Measurements from ENCODE around the gene PLEKHH2. TPM values are rescaled to one million over a fixed set of nuclear protein-coding genes. Genes with fewer than 3 reads are reported as not detected.

The PLEKHH2 gene
- total and polyA plus RNA-seq, 2 of the 13 experiments (the other 11 are each of a cell fraction or from before 2014, with no cell fraction given) = 1.1 to 3.0 TPM

DNA sequence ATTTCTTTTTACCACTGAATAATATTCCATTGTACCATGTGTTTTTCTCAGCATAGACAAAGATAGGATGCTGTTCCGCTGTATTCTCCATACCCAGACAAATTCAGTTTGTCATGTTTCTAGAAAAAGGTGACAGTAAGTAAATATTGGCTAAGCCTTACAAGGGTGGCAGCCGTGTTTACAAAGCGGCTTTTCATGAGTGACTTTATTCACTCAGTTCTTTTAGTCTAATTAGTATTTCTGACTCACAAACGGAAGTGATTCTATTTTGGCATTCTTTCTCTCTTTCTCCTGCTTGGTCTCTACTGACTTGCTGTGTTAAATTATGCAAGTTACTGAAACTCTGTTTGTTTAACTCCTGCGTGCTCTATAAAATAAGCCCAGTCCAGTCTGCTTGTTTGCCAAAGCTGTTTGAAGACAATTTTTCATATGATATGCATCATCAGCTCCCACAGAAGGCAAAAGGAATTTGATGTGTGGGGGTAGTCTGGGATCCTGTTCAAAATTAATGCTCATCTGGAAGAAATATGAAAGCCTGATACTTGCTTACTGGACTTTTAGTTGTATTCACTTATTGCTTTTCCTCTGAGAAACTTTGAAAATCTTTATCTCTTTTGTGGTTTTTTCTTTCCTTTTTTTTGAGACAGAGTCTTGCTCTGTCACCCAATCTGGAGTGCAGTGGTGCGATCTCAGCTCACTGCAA lies 2.3 kb upstream of the PLEKHH2 start (continued):
- TF ChIP-seq, protein P1, sequence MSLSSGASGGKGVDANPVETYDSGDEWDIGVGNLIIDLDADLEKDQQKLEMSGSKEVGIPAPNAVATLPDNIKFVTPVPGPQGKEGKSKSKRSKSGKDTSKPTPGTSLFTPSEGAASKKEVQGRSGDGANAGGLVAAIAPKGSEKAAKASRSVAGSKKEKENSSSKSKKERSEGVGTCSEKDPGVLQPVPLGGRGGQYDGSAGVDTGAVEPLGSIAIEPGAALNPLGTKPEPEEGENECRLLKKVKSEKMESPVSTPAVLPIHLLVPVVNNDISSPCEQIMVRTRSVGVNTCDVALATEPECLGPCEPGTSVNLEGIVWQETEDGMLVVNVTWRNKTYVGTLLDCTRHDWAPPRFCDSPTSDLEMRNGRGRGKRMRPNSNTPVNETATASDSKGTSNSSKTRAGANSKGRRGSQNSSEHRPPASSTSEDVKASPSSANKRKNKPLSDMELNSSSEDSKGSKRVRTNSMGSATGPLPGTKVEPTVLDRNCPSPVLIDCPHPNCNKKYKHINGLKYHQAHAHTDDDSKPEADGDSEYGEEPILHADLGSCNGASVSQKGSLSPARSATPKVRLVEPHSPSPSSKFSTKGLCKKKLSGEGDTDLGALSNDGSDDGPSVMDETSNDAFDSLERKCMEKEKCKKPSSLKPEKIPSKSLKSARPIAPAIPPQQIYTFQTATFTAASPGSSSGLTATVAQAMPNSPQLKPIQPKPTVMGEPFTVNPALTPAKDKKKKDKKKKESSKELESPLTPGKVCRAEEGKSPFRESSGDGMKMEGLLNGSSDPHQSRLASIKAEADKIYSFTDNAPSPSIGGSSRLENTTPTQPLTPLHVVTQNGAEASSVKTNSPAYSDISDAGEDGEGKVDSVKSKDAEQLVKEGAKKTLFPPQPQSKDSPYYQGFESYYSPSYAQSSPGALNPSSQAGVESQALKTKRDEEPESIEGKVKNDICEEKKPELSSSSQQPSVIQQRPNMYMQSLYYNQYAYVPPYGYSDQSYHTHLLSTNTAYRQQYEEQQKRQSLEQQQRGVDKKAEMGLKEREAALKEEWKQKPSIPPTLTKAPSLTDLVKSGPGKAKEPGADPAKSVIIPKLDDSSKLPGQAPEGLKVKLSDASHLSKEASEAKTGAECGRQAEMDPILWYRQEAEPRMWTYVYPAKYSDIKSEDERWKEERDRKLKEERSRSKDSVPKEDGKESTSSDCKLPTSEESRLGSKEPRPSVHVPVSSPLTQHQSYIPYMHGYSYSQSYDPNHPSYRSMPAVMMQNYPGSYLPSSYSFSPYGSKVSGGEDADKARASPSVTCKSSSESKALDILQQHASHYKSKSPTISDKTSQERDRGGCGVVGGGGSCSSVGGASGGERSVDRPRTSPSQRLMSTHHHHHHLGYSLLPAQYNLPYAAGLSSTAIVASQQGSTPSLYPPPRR (CRISPR knock-in tag; IDR thresholded peaks at IDR 0.05; ENCODE audit: borderline replicate concordance) = peak; percentile 87
- TF ChIP-seq ISL2 (CRISPR knock-in tag; IDR thresholded peaks at IDR 0.05) (peak; percentile 93), SALL1 (CRISPR knock-in tag; IDR thresholded peaks at IDR 0.05) (peak; percentile 15; the same call in 1 of the 2 replicates), THYN1 (CRISPR knock-in tag; IDR thresholded peaks at IDR 0.05; ENCODE audit: borderline replicate concordance, low read depth) (no peak), ZC3H13 (CRISPR knock-in tag; IDR thresholded peaks at IDR 0.05) (no peak), KLF12 (CRISPR knock-in tag; IDR thresholded peaks at IDR 0.05; ENCODE audit: borderline replicate concordance) (no peak), ZMYM4 (CRISPR knock-in tag; IDR thresholded peaks at IDR 0.05) (no peak), DNMT3B (CRISPR knock-in tag; conservative IDR thresholded peaks at IDR 0.05) (no peak; the same call in none of the 2 replicates), SPEN (CRISPR knock-in tag; IDR thresholded peaks at IDR 0.05; ENCODE audit: low read depth) (no peak), NAIF1 (CRISPR knock-in tag; IDR thresholded peaks at IDR 0.05; ENCODE audit: borderline replicate concordance) (no peak), MTF1 (CRISPR knock-in tag; IDR thresholded peaks at IDR 0.05) (no peak), SKI (IDR thresholded peaks at IDR 0.05; ENCODE audit: partially characterized antibody) (peak; percentile 90)
- TF ChIP-seq, protein P2, sequence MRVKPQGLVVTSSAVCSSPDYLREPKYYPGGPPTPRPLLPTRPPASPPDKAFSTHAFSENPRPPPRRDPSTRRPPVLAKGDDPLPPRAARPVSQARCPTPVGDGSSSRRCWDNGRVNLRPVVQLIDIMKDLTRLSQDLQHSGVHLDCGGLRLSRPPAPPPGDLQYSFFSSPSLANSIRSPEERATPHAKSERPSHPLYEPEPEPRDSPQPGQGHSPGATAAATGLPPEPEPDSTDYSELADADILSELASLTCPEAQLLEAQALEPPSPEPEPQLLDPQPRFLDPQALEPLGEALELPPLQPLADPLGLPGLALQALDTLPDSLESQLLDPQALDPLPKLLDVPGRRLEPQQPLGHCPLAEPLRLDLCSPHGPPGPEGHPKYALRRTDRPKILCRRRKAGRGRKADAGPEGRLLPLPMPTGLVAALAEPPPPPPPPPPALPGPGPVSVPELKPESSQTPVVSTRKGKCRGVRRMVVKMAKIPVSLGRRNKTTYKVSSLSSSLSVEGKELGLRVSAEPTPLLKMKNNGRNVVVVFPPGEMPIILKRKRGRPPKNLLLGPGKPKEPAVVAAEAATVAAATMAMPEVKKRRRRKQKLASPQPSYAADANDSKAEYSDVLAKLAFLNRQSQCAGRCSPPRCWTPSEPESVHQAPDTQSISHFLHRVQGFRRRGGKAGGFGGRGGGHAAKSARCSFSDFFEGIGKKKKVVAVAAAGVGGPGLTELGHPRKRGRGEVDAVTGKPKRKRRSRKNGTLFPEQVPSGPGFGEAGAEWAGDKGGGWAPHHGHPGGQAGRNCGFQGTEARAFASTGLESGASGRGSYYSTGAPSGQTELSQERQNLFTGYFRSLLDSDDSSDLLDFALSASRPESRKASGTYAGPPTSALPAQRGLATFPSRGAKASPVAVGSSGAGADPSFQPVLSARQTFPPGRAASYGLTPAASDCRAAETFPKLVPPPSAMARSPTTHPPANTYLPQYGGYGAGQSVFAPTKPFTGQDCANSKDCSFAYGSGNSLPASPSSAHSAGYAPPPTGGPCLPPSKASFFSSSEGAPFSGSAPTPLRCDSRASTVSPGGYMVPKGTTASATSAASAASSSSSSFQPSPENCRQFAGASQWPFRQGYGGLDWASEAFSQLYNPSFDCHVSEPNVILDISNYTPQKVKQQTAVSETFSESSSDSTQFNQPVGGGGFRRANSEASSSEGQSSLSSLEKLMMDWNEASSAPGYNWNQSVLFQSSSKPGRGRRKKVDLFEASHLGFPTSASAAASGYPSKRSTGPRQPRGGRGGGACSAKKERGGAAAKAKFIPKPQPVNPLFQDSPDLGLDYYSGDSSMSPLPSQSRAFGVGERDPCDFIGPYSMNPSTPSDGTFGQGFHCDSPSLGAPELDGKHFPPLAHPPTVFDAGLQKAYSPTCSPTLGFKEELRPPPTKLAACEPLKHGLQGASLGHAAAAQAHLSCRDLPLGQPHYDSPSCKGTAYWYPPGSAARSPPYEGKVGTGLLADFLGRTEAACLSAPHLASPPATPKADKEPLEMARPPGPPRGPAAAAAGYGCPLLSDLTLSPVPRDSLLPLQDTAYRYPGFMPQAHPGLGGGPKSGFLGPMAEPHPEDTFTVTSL (CRISPR knock-in tag; IDR thresholded peaks at IDR 0.05; ENCODE audit: borderline replicate concordance) = peak; percentile 93; the same call in 1 of the 2 replicates
- TF ChIP-seq, protein P3, sequence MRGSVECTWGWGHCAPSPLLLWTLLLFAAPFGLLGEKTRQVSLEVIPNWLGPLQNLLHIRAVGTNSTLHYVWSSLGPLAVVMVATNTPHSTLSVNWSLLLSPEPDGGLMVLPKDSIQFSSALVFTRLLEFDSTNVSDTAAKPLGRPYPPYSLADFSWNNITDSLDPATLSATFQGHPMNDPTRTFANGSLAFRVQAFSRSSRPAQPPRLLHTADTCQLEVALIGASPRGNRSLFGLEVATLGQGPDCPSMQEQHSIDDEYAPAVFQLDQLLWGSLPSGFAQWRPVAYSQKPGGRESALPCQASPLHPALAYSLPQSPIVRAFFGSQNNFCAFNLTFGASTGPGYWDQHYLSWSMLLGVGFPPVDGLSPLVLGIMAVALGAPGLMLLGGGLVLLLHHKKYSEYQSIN (CRISPR knock-in tag; IDR thresholded peaks at IDR 0.05; ENCODE audit: borderline replicate concordance) = no peak
- TF ChIP-seq, protein P4, sequence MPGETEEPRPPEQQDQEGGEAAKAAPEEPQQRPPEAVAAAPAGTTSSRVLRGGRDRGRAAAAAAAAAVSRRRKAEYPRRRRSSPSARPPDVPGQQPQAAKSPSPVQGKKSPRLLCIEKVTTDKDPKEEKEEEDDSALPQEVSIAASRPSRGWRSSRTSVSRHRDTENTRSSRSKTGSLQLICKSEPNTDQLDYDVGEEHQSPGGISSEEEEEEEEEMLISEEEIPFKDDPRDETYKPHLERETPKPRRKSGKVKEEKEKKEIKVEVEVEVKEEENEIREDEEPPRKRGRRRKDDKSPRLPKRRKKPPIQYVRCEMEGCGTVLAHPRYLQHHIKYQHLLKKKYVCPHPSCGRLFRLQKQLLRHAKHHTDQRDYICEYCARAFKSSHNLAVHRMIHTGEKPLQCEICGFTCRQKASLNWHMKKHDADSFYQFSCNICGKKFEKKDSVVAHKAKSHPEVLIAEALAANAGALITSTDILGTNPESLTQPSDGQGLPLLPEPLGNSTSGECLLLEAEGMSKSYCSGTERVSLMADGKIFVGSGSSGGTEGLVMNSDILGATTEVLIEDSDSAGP (CRISPR knock-in tag; IDR thresholded peaks at IDR 0.05; ENCODE audit: borderline replicate concordance) = no peak
